Panc1 (cell line): ENCODE results near the gene KRTAP1-3. TPM values are rescaled to one million over a fixed set of nuclear protein-coding genes. Genes with fewer than 3 reads are reported as not detected.
"Not testable (repeated sequence)": the region's sequence is repeated elsewhere in the genome, so short reads cannot be mapped to it uniquely, and the experiment has no call there.

Experiments
- ATAC-seq: fragments of 200-7000 bp; cut with Tn5 transposase; 2 replicates; pipeline ENCODE4 v1.9.1; 2020; ENCODE audit warnings: mild to moderate bottlenecking, moderate library complexity
- BruUV-seq: library from RNA; stranded (reverse); fragments of 400-500 nt; replicated peaks from 2 replicates; lab custom pipeline; 2021; lab: Mats Ljungman, UMichigan
- CTCF ChIA-PET: fragments of 300-600 bp; sonication (Branson Sonifier 250); formaldehyde crosslinking; loops from one replicate; lab custom pipeline; 2022; ENCODE audit warnings: antibody characterized with exemption; lab: Charles Lee
- POLR2A ChIA-PET: fragments of 300-600 bp; sonication (Branson Sonifier 250); formaldehyde crosslinking; loops from one replicate; lab custom pipeline; 2022; ENCODE audit warnings: antibody characterized with exemption; lab: Charles Lee
- DNase-seq: peaks from one replicate; pipeline ENCODE4 v3.0.0-alpha.2; 2010; ENCODE audit warnings: low read depth, low spot score
- H3K27ac ChIP-seq: 2 replicates; pipeline ENCODE4 v1.5.1; 2011; ENCODE audit warnings: mild to moderate bottlenecking, low read length, inconsistent platforms
- H3K27me3 ChIP-seq: fragments of 200-500 bp; sonication (Bioruptor generic); 2 replicates; pipeline ENCODE4 v1.6.0; 2014; ENCODE audit warnings: low read length, inconsistent platforms; ENCODE audit not compliant: control insufficient read depth, insufficient read depth
- H3K36me3 ChIP-seq: fragments of 200-500 bp; sonication (Bioruptor generic); 2 replicates; pipeline ENCODE4 v1.5.1; 2014; ENCODE audit warnings: inconsistent platforms, mild to moderate bottlenecking, low read length, moderate library complexity; ENCODE audit not compliant: control insufficient read depth, insufficient read depth
- H3K4me1 ChIP-seq: 2 replicates; pipeline ENCODE4 v1.5.1; 2011; ENCODE audit warnings: inconsistent platforms, mild to moderate bottlenecking, low read length, moderate library complexity; ENCODE audit not compliant: control insufficient read depth, insufficient read depth
- H3K4me3 ChIP-seq, 2 experiments: 2 replicates each; pipeline ENCODE4 v1.5.1; 2011 to 2012; ENCODE audit warnings: low read depth in 2 of 2, low read length in 2 of 2, mild to moderate bottlenecking in 2 of 2, inconsistent platforms in 1 of 2, moderate library complexity in 1 of 2
- H3K9me3 ChIP-seq: fragments of 200-500 bp; sonication (Bioruptor generic); 2 replicates; pipeline ENCODE4 v1.5.1; 2014; ENCODE audit warnings: low read depth, mild to moderate bottlenecking, inconsistent platforms, low read length, moderate library complexity; ENCODE audit not compliant: control insufficient read depth, insufficient read depth
- CTCF ChIP-seq: fragments of 450-650 bp; IDR thresholded peaks from 2 replicates; pipeline ENCODE4 v1.5.1; 2017; ENCODE audit warnings: mild to moderate bottlenecking
- POLR2AphosphoS5 ChIP-seq: IDR thresholded peaks from 2 replicates; pipeline ENCODE4 v1.6.1; 2012; ENCODE audit warnings: mild to moderate bottlenecking, low read depth, low read length, moderate library complexity
- REST ChIP-seq, 2 experiments: IDR thresholded peaks; 2 replicates each; pipeline ENCODE4 v1.6.1; 2011 to 2012; ENCODE audit warnings: low read depth in 2 of 2, control low read depth in 1 of 2, low read length in 1 of 2, mild to moderate bottlenecking in 1 of 2, moderate library complexity in 1 of 2; ENCODE audit not compliant: insufficient read depth in 1 of 2
- SIN3A ChIP-seq: IDR thresholded peaks from 2 replicates; pipeline ENCODE4 v1.6.1; 2012; ENCODE audit warnings: low read depth, mild to moderate bottlenecking, low read length, moderate library complexity, borderline replicate concordance; ENCODE audit not compliant: insufficient read depth
- TCF7L2 ChIP-seq: IDR thresholded peaks from 2 replicates; pipeline ENCODE4 v1.6.1; 2011; ENCODE audit warnings: mild to moderate bottlenecking, low read depth, low read length, inconsistent platforms
- in situ Hi-C: cut with HindIII; loops from 2 replicates; pipeline ENCODE4 v1.10.0; 2016; ENCODE audit warnings: low sequenced_read_pairs, low pct_unique_long_range_greater_than_20kb
- intact Hi-C: fragments of 100-400 bp; cut with micrococcal nuclease; formaldehyde crosslinking; loops from one replicate; pipeline ENCODE4 v1.10.0; 2022; ENCODE audit not compliant: unreplicated experiment
- total RNA-seq: library from RNA; stranded (reverse); gene quantifications from one replicate; pipeline ENCODE4 v1.2.1, GENCODE V29; 2021; ENCODE audit not compliant: unreplicated experiment

Gene KRTAP1-3
- total RNA-seq, 1 experiment from 2014 or later: not detected

GRCh38 chr17:41049110-41049509, 14.4 kb upstream of the KRTAP1-3 start:
- ATAC-seq: 0 out of 2 replicates have a peak, but pooled peaks have one; percentile 38

GRCh38 chr17:41048441-41048840, 13.8 kb upstream of the KRTAP1-3 start:
- H3K36me3 ChIP-seq: no peaks in the 10 kb centered on the region
- intact Hi-C loops: no loop called here
- no peaks in the 10 kb centered on the region for H3K9me3 ChIP-seq
- ChIA-PET CTCF (no interaction called here), POLR2A (no interaction called here)
- no peak overlapping the region for H3K27ac ChIP-seq
- no peak for DNase-seq
- in situ Hi-C loops: no loop called here
- 0 out of 2 replicates have a peak, but pooled peaks cover 2% of the 10 kb centered on the region for H3K27me3 ChIP-seq
- no peak for ATAC-seq
- no TSS peak for BruUV-seq
- H3K4me1 ChIP-seq: no peaks in the 10 kb centered on the region
- TF ChIP-seq CTCF (no peak), TCF7L2 (no peak), REST (IDR thresholded peaks at IDR 0.05; ENCODE audit: insufficient read depth in 1 of 2, low read depth in 2 of 2, low read length in 1 of 2) (no peak), POLR2AphosphoS5 (no peak), SIN3A (no peak)
- H3K4me3 ChIP-seq: no peak overlapping the region

More at GRCh38 chr17:41049110-41049509, 14.4 kb upstream of the KRTAP1-3 start:
- in situ Hi-C loops: no loop called here
- no peak for DNase-seq
- Histone ChIP-seq H3K4me3 (no peak overlapping the region), H3K4me1 (no peaks in the 10 kb centered on the region), H3K9me3 (no peaks in the 10 kb centered on the region), H3K36me3 (no peaks in the 10 kb centered on the region), H3K27ac (no peak overlapping the region), H3K27me3 (0 out of 2 replicates have a peak, but pooled peaks cover 2% of the 10 kb centered on the region)
- POLR2A ChIA-PET: no interaction called here
- TF ChIP-seq POLR2AphosphoS5 (no peak), TCF7L2 (no peak)
- intact Hi-C loops: no loop called here
- CTCF ChIA-PET: no interaction called here
- no TSS peak for BruUV-seq

- POLR2A ChIA-PET, H3K27ac ChIP-seq, BruUV-seq, CTCF ChIA-PET, H3K4me3 ChIP-seq, ATAC-seq, H3K4me1 ChIP-seq, in situ Hi-C loops, H3K36me3 ChIP-seq, DNase-seq, H3K9me3 ChIP-seq, H3K27me3 ChIP-seq, intact Hi-C loops: not testable (repeated sequence)
Observed at GRCh38 chr17:41046735-41047465, 12.2 kb upstream of the KRTAP1-3 start, which contains the start of gene KRTAP2-1. KRTAP2-1 (minus strand) TSS chr17:41047316; CDS start chr17:41047267, 49 bp downstream.
